ENCODE measurements around the gene GABARAP. TPM values are rescaled to one million over a fixed set of nuclear protein-coding genes. Genes with fewer than 3 reads are reported as not detected.

GABARAP gene
- polyA plus RNA-seq, 1 donor from 2014 or later: 384 TPM

GRCh38 chr17:7211491-7212273 lies 30.6 kb downstream of the GABARAP start (continued):
- TF ChIP-seq SMC3 (conservative IDR thresholded peaks at IDR 0.05; ENCODE audit: poor library complexity) (no peak), RAD21 (conservative IDR thresholded peaks at IDR 0.05) (no peak)

GRCh38 chr17:7208754-7209460 lies 33.3 kb downstream of the GABARAP start:
- Histone ChIP-seq H3K27me3 (ENCODE audit: insufficient read depth, low read depth, low read length) (no peaks in the 10 kb centered on the region), H3K36me3 (ENCODE audit: insufficient read depth, low read length) (no peaks in the 10 kb centered on the region), H2AFZ (ENCODE audit: low read depth, low read length) (no peak overlapping the region), H4K20me1 (ENCODE audit: insufficient read depth) (no peaks in the 10 kb centered on the region), H3F3A (ENCODE audit: insufficient read depth, low read length, poor library complexity, severe bottlenecking) (peaks cover 4% of the 10 kb centered on the region), H3K9me2 (ENCODE audit: insufficient read depth, low read length) (no peaks in the 10 kb centered on the region), H3K9me3 (ENCODE audit: low read length) (no peaks in the 10 kb centered on the region), H3K27ac (ENCODE audit: low read length) (peak overlapping the region; percentile 20), H3K79me2 (replicated peaks; ENCODE audit: insufficient read depth, low read length) (peaks cover 60% of the 10 kb centered on the region), H3K9ac (ENCODE audit: low read length) (peak overlapping the region; percentile 29), H3K4me3 (ENCODE audit: low read length) (no peak overlapping the region), H3K4me2 (ENCODE audit: low read length) (no peak overlapping the region)
- TF ChIP-seq RAD21 (conservative IDR thresholded peaks at IDR 0.05) (no peak), EP300 (conservative IDR thresholded peaks at IDR 0.05; ENCODE audit: poor library complexity, severe bottlenecking) (no peak), TAF1 (IDR thresholded peaks at IDR 0.05; ENCODE audit: low read depth) (no peak), POLR2AphosphoS5 (IDR thresholded peaks at IDR 0.05) (no peak), MXI1 (conservative IDR thresholded peaks at IDR 0.05; ENCODE audit: poor library complexity, severe bottlenecking) (no peak)

- Histone ChIP-seq H3K9ac (ENCODE audit: low read length) (peak overlapping the region; percentile 29), H3K27me3 (ENCODE audit: insufficient read depth, low read depth, low read length) (no peaks in the 10 kb centered on the region), H3K36me3 (ENCODE audit: insufficient read depth, low read length) (no peaks in the 10 kb centered on the region), H3K27ac (ENCODE audit: low read length) (peak overlapping the region; percentile 20), H3F3A (ENCODE audit: insufficient read depth, low read length, poor library complexity, severe bottlenecking) (no peaks in the 10 kb centered on the region), H4K20me1 (ENCODE audit: insufficient read depth) (no peaks in the 10 kb centered on the region), H2AFZ (ENCODE audit: low read depth, low read length) (no peak overlapping the region), H3K4me3 (ENCODE audit: low read length) (peak overlapping the region; percentile 13), H3K9me2 (ENCODE audit: insufficient read depth, low read length) (no peaks in the 10 kb centered on the region), H3K4me2 (ENCODE audit: low read length) (no peak overlapping the region), H3K9me3 (ENCODE audit: low read length) (no peaks in the 10 kb centered on the region), H3K79me2 (replicated peaks; ENCODE audit: insufficient read depth, low read length) (peaks cover 60% of the 10 kb centered on the region)
- TF ChIP-seq CTCF (IDR thresholded peaks at IDR 0.05; ENCODE audit: poor library complexity, severe bottlenecking) (no peak), REST (IDR thresholded peaks at IDR 0.05; ENCODE audit: borderline replicate concordance) (no peak), TAF1 (IDR thresholded peaks at IDR 0.05; ENCODE audit: low read depth) (no peak), EP300 (conservative IDR thresholded peaks at IDR 0.05; ENCODE audit: poor library complexity, severe bottlenecking) (no peak), MXI1 (conservative IDR thresholded peaks at IDR 0.05; ENCODE audit: poor library complexity, severe bottlenecking) (no peak), EZH2 (IDR thresholded peaks at IDR 0.05; ENCODE audit: borderline replicate concordance, insufficient read depth, low read length, poor library complexity, severe bottlenecking) (no peak), POLR2AphosphoS5 (IDR thresholded peaks at IDR 0.05) (no peak), SMC3 (conservative IDR thresholded peaks at IDR 0.05; ENCODE audit: poor library complexity) (no peak), RAD21 (conservative IDR thresholded peaks at IDR 0.05) (no peak)
Measured at GRCh38 chr17:7208027-7208571, 34.1 kb downstream of the GABARAP start.
